SK-N-SH (cell line): ENCODE data around the gene MYL5. TPM values are rescaled to one million over a fixed set of nuclear protein-coding genes. Genes with fewer than 3 reads are reported as not detected.

Source experiments
- CTCF ChIA-PET: fragments of 300-600, 350-600 bp; formaldehyde crosslinking; extraction: SDS; loops from one replicate; lab custom pipeline; 2021; lab: Yijun Ruan, JAX
- POLR2A ChIA-PET: fragments of 350-600 bp; sonication (Branson Sonifier 250); formaldehyde crosslinking; extraction: SDS; loops from one replicate; lab custom pipeline; 2020; ENCODE audit warnings: antibody characterized with exemption, inconsistent platforms; lab: Yijun Ruan, JAX
- DNase-seq: peaks from one replicate; pipeline ENCODE4 v3.0.0; 2012
- H2AFZ ChIP-seq: fragments of 200-600 bp; sonication (generic); 2 replicates; pipeline ENCODE4 v1.8.1; 2016; ENCODE audit warnings: antibody characterized with exemption, mild to moderate bottlenecking, low read depth
- H3F3A ChIP-seq: fragments of 200-600 bp; sonication (generic); replicated peaks from 2 replicates; pipeline ENCODE3; 2016; ENCODE audit warnings: antibody characterized with exemption, mild to moderate bottlenecking; ENCODE audit not compliant: insufficient read depth
- H3K27ac ChIP-seq, 2 experiments: fragments of 200-500 bp in 1 of 2; fragments of 200-600 bp in 1 of 2; sonication (Bioruptor generic) in 1 of 2; sonication (generic), shearing (Covaris generic) in 1 of 2; 2 replicates each; pipeline versions ENCODE4 v1.5.1 to v1.6.1; 2014 to 2016; ENCODE audit warnings: low read depth in 2 of 2, inconsistent platforms in 1 of 2, low read length in 1 of 2, mild to moderate bottlenecking in 1 of 2, mixed read lengths in 1 of 2
- H3K27me3 ChIP-seq: fragments of 200-600 bp; sonication (generic), shearing (Covaris generic); 2 replicates; pipeline ENCODE4 v1.6.1; 2016; ENCODE audit warnings: mixed run types; ENCODE audit not compliant: insufficient read depth
- H3K36me3 ChIP-seq, 2 experiments: fragments of 200-500 bp in 1 of 2; fragments of 200-600 bp in 1 of 2; sonication (Bioruptor generic) in 1 of 2; sonication (generic) in 1 of 2; replicated peaks in 1 of 2; 2 replicates each; pipeline versions ENCODE3 to v1.5.1; 2014 to 2016; ENCODE audit warnings: low read length in 1 of 2, mild to moderate bottlenecking in 1 of 2; ENCODE audit not compliant: insufficient read depth in 2 of 2, control insufficient read depth in 1 of 2
- H3K4me1 ChIP-seq, 2 experiments: fragments of 200-500 bp in 1 of 2; fragments of 200-600 bp in 1 of 2; sonication (Bioruptor generic) in 1 of 2; sonication (generic), shearing (Covaris generic) in 1 of 2; 2 replicates each; pipeline versions ENCODE4 v1.5.1 to v1.6.1; 2014 to 2016; ENCODE audit warnings: low read depth in 1 of 2, low read length in 1 of 2, mixed run types in 1 of 2; ENCODE audit not compliant: insufficient read depth in 2 of 2, control insufficient read depth in 1 of 2
- H3K4me2 ChIP-seq: fragments of 200-600 bp; sonication (generic), shearing (Covaris generic); 2 replicates; pipeline ENCODE4 v1.6.1; 2017; ENCODE audit warnings: mixed run types
- H3K4me3 ChIP-seq, 2 experiments: fragments of 200-500 bp in 1 of 2; fragments of 200-600 bp in 1 of 2; sonication (Bioruptor generic) in 1 of 2; sonication (generic), shearing (Covaris generic) in 1 of 2; 2 replicates each; pipeline versions ENCODE4 v1.5.1 to v1.8.1; 2014 to 2016; ENCODE audit warnings: low read depth in 2 of 2, inconsistent platforms in 1 of 2, low read length in 1 of 2, mild to moderate bottlenecking in 1 of 2, mixed read lengths in 1 of 2, moderate library complexity in 1 of 2
- H3K79me2 ChIP-seq: fragments of 200-600 bp; sonication (generic); 2 replicates; pipeline ENCODE4 v1.8.1; 2017; ENCODE audit warnings: mild to moderate bottlenecking; ENCODE audit not compliant: insufficient read depth
- H3K9ac ChIP-seq: fragments of 200-600 bp; sonication (generic); 2 replicates; pipeline ENCODE4 v1.6.1; 2017; ENCODE audit warnings: mixed run types
- H3K9me2 ChIP-seq: fragments of 200-600 bp; sonication (generic); 2 replicates; pipeline ENCODE4 v1.6.1; 2017; ENCODE audit warnings: mixed run types
- H3K9me3 ChIP-seq: fragments of 200-600 bp; sonication (generic); 2 replicates; pipeline ENCODE4 v1.6.1; 2017; ENCODE audit warnings: mixed run types, mild to moderate bottlenecking, moderate library complexity
- H4K20me1 ChIP-seq: fragments of 200-600 bp; sonication (generic); 2 replicates; pipeline ENCODE4 v1.6.1; 2017; ENCODE audit warnings: mild to moderate bottlenecking, mixed run types; ENCODE audit not compliant: insufficient read depth
- CHD2 ChIP-seq: fragments of 150-350 bp; IDR thresholded peaks from 2 replicates; pipeline ENCODE4 v1.6.1; 2018; ENCODE audit warnings: low read length; ENCODE audit not compliant: partially characterized antibody
- ELF1 ChIP-seq: IDR thresholded peaks from 2 replicates; pipeline ENCODE4 v1.4.0; 2012
- EZH2phosphoT487 ChIP-seq: fragments of 200-600 bp; sonication (generic); IDR thresholded peaks from 2 replicates; pipeline ENCODE4 v1.6.1; 2017; ENCODE audit warnings: low read depth, mixed run types, mild to moderate bottlenecking, antibody characterized with exemption, moderate library complexity, borderline replicate concordance
- FOXM1 ChIP-seq: IDR thresholded peaks from 2 replicates; pipeline ENCODE4 v1.4.0; 2012; ENCODE audit warnings: low read depth, mild to moderate bottlenecking
- GATA2 ChIP-seq: sonication (generic); formaldehyde crosslinking; IDR thresholded peaks from 2 replicates; pipeline ENCODE4 v1.5.0; 2020; ENCODE audit warnings: mild to moderate bottlenecking, missing genetic modification reagents
- JUND ChIP-seq: IDR thresholded peaks from 2 replicates; pipeline ENCODE4 v1.4.0; 2012
- MEF2A ChIP-seq: IDR thresholded peaks from 2 replicates; pipeline ENCODE4 v1.4.0; 2012; ENCODE audit warnings: low read depth, borderline replicate concordance
- RCOR1 ChIP-seq: fragments of 150-350 bp; IDR thresholded peaks from 2 replicates; pipeline ENCODE4 v1.6.1; 2017; ENCODE audit warnings: antibody characterized with exemption, low read length
- REST ChIP-seq: IDR thresholded peaks from 2 replicates; pipeline ENCODE4 v1.6.1; 2012; ENCODE audit warnings: mild to moderate bottlenecking, low read depth, low read length, moderate library complexity
- RFX5 ChIP-seq: IDR thresholded peaks from 2 replicates; pipeline ENCODE4 v1.6.1; 2012; ENCODE audit warnings: mild to moderate bottlenecking, improper control_type of control experiment, low read length
- RXRA ChIP-seq: IDR thresholded peaks from 2 replicates; pipeline ENCODE4 v1.4.0; 2012; ENCODE audit warnings: low read depth, mild to moderate bottlenecking, borderline replicate concordance
- SMC3 ChIP-seq: IDR thresholded peaks from 2 replicates; pipeline ENCODE4 v1.6.1; 2012; ENCODE audit warnings: low read depth, low read length, improper control_type of control experiment
- TAF1 ChIP-seq: IDR thresholded peaks from 2 replicates; pipeline ENCODE4 v1.6.1; 2012; ENCODE audit warnings: low read depth, mild to moderate bottlenecking, low read length, moderate library complexity, borderline replicate concordance
- TEAD4 ChIP-seq: IDR thresholded peaks from 2 replicates; pipeline ENCODE4 v1.4.0; 2012; ENCODE audit warnings: mild to moderate bottlenecking, borderline replicate concordance; ENCODE audit not compliant: insufficient read depth
- WGBS: methylation state at CpG from one replicate; pipeline ENCODE4 v1.1.6; 2017; ENCODE audit warnings: low lambda C conversion rate; 5-methylcytosine and 5-hydroxymethylcytosine counted together
- polyA plus RNA-seq, 3 experiments: library from polyadenylated mRNA; depleted of rRNA; stranded (reverse); fragments of >200 nt; gene quantifications; 2 replicates each; pipeline ENCODE4 v1.2.3, GENCODE V29; 2012
- TF ChIP-seq, protein P1 (sequence below): IDR thresholded peaks from 2 replicates; pipeline ENCODE4 v1.4.0; 2012; ENCODE audit warnings: low read depth, borderline replicate concordance
- TF ChIP-seq, protein P2 (sequence below): IDR thresholded peaks from 2 replicates; pipeline ENCODE4 v1.4.0; 2012; ENCODE audit warnings: low read depth, borderline replicate concordance
- TF ChIP-seq, protein P3 (sequence below): fragments of 150-350 bp; IDR thresholded peaks from 2 replicates; pipeline ENCODE4 v1.6.1; 2017; ENCODE audit warnings: antibody characterized with exemption, low read length, low read depth, borderline replicate concordance
- TF ChIP-seq, protein P4 (sequence below): fragments of 150-350 bp; IDR thresholded peaks from 2 replicates; pipeline ENCODE4 v1.6.1; 2016; ENCODE audit warnings: mild to moderate bottlenecking, low read depth, low read length

The MYL5 gene
- polyA plus RNA-seq, 1 of the 3 experiments (the other 2 are of a cell fraction) = 46.9 TPM

GRCh38 chr4:712916-713632 lies 38.7 kb downstream of the MYL5 start:
- no peak overlapping the region for H3K9ac ChIP-seq
- POLR2A ChIA-PET = no interaction called here
- DNase-seq = no peak
- TF ChIP-seq, protein P1, sequence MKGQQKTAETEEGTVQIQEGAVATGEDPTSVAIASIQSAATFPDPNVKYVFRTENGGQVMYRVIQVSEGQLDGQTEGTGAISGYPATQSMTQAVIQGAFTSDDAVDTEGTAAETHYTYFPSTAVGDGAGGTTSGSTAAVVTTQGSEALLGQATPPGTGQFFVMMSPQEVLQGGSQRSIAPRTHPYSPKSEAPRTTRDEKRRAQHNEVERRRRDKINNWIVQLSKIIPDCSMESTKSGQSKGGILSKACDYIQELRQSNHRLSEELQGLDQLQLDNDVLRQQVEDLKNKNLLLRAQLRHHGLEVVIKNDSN = no peak
- TF ChIP-seq, protein P2, sequence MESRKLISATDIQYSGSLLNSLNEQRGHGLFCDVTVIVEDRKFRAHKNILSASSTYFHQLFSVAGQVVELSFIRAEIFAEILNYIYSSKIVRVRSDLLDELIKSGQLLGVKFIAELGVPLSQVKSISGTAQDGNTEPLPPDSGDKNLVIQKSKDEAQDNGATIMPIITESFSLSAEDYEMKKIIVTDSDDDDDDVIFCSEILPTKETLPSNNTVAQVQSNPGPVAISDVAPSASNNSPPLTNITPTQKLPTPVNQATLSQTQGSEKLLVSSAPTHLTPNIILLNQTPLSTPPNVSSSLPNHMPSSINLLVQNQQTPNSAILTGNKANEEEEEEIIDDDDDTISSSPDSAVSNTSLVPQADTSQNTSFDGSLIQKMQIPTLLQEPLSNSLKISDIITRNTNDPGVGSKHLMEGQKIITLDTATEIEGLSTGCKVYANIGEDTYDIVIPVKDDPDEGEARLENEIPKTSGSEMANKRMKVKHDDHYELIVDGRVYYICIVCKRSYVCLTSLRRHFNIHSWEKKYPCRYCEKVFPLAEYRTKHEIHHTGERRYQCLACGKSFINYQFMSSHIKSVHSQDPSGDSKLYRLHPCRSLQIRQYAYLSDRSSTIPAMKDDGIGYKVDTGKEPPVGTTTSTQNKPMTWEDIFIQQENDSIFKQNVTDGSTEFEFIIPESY = no peak
- TF ChIP-seq SMC3 = no peak
- TF ChIP-seq, protein P3, sequence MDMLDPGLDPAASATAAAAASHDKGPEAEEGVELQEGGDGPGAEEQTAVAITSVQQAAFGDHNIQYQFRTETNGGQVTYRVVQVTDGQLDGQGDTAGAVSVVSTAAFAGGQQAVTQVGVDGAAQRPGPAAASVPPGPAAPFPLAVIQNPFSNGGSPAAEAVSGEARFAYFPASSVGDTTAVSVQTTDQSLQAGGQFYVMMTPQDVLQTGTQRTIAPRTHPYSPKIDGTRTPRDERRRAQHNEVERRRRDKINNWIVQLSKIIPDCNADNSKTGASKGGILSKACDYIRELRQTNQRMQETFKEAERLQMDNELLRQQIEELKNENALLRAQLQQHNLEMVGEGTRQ = no peak
- no peak for TF ChIP-seq RXRA
- no peak for TF ChIP-seq CHD2
- TF ChIP-seq RCOR1 = no peak
- TF ChIP-seq EZH2phosphoT487 = no peak
- TF ChIP-seq ELF1 = no peak
- TF ChIP-seq RFX5 = no peak
- TF ChIP-seq REST = no peak
- no peak for TF ChIP-seq JUND
- no peak for TF ChIP-seq FOXM1
- no peak for TF ChIP-seq TEAD4
- TF ChIP-seq, protein P4, sequence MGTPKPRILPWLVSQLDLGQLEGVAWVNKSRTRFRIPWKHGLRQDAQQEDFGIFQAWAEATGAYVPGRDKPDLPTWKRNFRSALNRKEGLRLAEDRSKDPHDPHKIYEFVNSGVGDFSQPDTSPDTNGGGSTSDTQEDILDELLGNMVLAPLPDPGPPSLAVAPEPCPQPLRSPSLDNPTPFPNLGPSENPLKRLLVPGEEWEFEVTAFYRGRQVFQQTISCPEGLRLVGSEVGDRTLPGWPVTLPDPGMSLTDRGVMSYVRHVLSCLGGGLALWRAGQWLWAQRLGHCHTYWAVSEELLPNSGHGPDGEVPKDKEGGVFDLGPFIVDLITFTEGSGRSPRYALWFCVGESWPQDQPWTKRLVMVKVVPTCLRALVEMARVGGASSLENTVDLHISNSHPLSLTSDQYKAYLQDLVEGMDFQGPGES = no peak
- no peak for TF ChIP-seq MEF2A
- no peak for TF ChIP-seq TAF1
- TF ChIP-seq GATA2 = no peak
- TF ChIP-seq, all 33 proteins: peak for 0
- Histone ChIP-seq H3K9me2 (no peaks in the 10 kb centered on the region), H3K4me3 (no peak overlapping the region), H3K4me2 (no peak overlapping the region), H2AFZ (no peak overlapping the region), H3F3A (peaks cover 3% of the 10 kb centered on the region), H3K79me2 (peaks cover 81% of the 10 kb centered on the region), H3K36me3 (peaks cover 4 to 10% of the 10 kb centered on the region in 2 experiments), H3K27me3 (no peaks in the 10 kb centered on the region), H3K9me3 (no peaks in the 10 kb centered on the region), H4K20me1 (peaks cover 74% of the 10 kb centered on the region), H3K27ac (no peak overlapping the region), H3K4me1 (peaks cover 0 to 17% of the 10 kb centered on the region in 2 experiments; a peak in 2 of 4 replicates)
- CTCF ChIA-PET = interaction anchor here (1.5 to 1.7 kb wide), 2 partner anchors 11 to 28 kb away, joined by 3 to 6 read pairs; no protein-coding TSS in a partner anchor
- WGBS = 84% methylated on average over 7 of the region's 9 CpGs
